Measurements from ENCODE around the gene POU6F2. TPM values are rescaled to one million over a fixed set of nuclear protein-coding genes. Genes with fewer than 3 reads are reported as not detected.

Gene POU6F2
- total and polyA plus RNA-seq, 9 of the 15 experiments (the other 6 are each of a cell fraction or from before 2014, with no cell fraction given) = 0.29 to 1.5 (median 0.96) TPM

DNA sequence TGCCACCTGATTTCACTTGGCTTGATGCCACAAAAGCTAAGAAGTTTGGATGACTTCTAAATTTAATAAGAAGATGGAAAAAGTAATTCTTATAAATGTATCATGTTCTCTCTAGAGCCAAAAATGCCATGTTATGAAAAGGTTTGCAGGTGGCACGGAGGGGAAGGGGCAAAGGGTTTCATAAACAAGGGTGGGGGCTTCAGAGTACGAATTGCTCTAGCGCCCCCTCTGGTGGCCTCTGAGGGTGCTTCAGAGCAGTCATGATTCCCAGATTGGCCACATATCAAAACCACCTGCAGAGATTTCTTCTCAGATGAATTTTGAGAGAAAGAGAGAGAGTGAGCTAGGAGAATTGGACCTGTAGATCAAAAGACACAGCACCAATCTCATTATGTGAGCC, 379.9 kb downstream of the POU6F2 start:
- no TSS peak for BruUV-seq (replicated peaks)
- peaks cover 4 to 8% of the 10 kb centered on the region in 2 experiments; a peak in 3 of 5 replicates for H3K27me3 ChIP-seq (ENCODE audit: control insufficient read depth in 2 of 2, insufficient read depth in 2 of 2, low read length in 2 of 2)
- H2AFZ ChIP-seq (ENCODE audit: low read depth, low read length) = no peak overlapping the region
- no peaks in the 10 kb centered on the region for H3K4me1 ChIP-seq (replicated peaks in 1 of 2; ENCODE audit: control insufficient read depth in 2 of 2, insufficient read depth in 2 of 2, low read length in 2 of 2)
- ChIA-PET CTCF (ENCODE audit: low intra/inter-chr PET ratio) (interaction anchor here (1.2 kb wide), 1 partner anchor 425 kb away, joined by 5 read pairs; no protein-coding TSS in a partner anchor), POLR2A (no interaction called here)
- no peaks in the 10 kb centered on the region for H3K9me3 ChIP-seq (replicated peaks; ENCODE audit: control insufficient read depth, insufficient read depth, low read depth, low read length)
- intact Hi-C loops (cut with micrococcal nuclease) = loop anchor here (10.0 kb wide), 1 partner anchor 423 kb away; no protein-coding TSS in a partner anchor
- peak; percentile 18 to 61 (median 47) for DNase-seq (ENCODE audit: extremely low read depth in 1 of 4, low spot score in 3 of 4)
- H3K4me2 ChIP-seq (ENCODE audit: insufficient read depth, low read length) = no peak overlapping the region
- WGBS (ENCODE audit: insufficient coverage, low coverage, missing lambda C conversion rate) = 0% methylated on average over 3 of the region's 3 CpGs
- H4K20me1 ChIP-seq (replicated peaks; ENCODE audit: control insufficient read depth, insufficient read depth, low read length) = peaks cover 5% of the 10 kb centered on the region; the same call in 1 of the 2 replicates
- H3K79me2 ChIP-seq (ENCODE audit: control insufficient read depth, insufficient read depth, low read length) = no peaks in the 10 kb centered on the region
- H3K9ac ChIP-seq (ENCODE audit: insufficient read depth in 1 of 2, low read depth in 2 of 2, low read length in 2 of 2) = no peak overlapping the region
- no peaks in the 10 kb centered on the region for H3K9me1 ChIP-seq (ENCODE audit: control insufficient read depth, insufficient read depth, low read length)
- no peak overlapping the region for H3K27ac ChIP-seq (ENCODE audit: extremely low read depth, low read depth, low read length)
- H3K36me3 ChIP-seq (ENCODE audit: control insufficient read depth, insufficient read depth, low read length) = no peaks in the 10 kb centered on the region
- in situ Hi-C loops (cut with MboI) = no loop called here
- peak; percentile 63; the same call in 2 of the 3 replicates for ATAC-seq
- H3K4me3 ChIP-seq = no peak overlapping the region
- no peak for FAIRE-seq
- TF ChIP-seq, protein P1, sequence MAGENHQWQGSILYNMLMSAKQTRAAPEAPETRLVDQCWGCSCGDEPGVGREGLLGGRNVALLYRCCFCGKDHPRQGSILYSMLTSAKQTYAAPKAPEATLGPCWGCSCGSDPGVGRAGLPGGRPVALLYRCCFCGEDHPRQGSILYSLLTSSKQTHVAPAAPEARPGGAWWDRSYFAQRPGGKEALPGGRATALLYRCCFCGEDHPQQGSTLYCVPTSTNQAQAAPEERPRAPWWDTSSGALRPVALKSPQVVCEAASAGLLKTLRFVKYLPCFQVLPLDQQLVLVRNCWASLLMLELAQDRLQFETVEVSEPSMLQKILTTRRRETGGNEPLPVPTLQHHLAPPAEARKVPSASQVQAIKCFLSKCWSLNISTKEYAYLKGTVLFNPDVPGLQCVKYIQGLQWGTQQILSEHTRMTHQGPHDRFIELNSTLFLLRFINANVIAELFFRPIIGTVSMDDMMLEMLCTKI (IDR thresholded peaks at IDR 0.05; ENCODE audit: partially characterized antibody) = no peak
- TF ChIP-seq ZNF830 (CRISPR knock-in tag; IDR thresholded peaks at IDR 0.05) = no peak
- 0 out of 2 replicates have a peak, but pooled peaks have one; percentile 29 for TF ChIP-seq ZBTB7A (IDR thresholded peaks at IDR 0.05; ENCODE audit: borderline replicate concordance, control insufficient read depth, low read depth, low read length)
- TF ChIP-seq ZNF695 (CRISPR knock-in tag; IDR thresholded peaks at IDR 0.05) = no peak
- no peak for TF ChIP-seq CREB5 (CRISPR knock-in tag; IDR thresholded peaks at IDR 0.05)
- peak; percentile 74 for TF ChIP-seq NFIC (IDR thresholded peaks at IDR 0.05)
- TF ChIP-seq NRF1 (conservative IDR thresholded peaks at IDR 0.05 in 1 of 2, IDR thresholded peaks at IDR 0.05 in 1 of 2) = no peak
- no peak for TF ChIP-seq HES1 (IDR thresholded peaks at IDR 0.05; ENCODE audit: low read depth)
- no peak for TF ChIP-seq RBM34 (IDR thresholded peaks at IDR 0.05; ENCODE audit: borderline replicate concordance, insufficient read depth, low read length)
- TF ChIP-seq RAD21 (CRISPR knock-in tag; conservative IDR thresholded peaks at IDR 0.05 in 1 of 2, IDR thresholded peaks at IDR 0.05 in 1 of 2) = peak in 1 of 2 experiments; percentile 17; a peak in 2 of 4 replicates
- TF ChIP-seq JUNB (CRISPR knock-in tag; conservative IDR thresholded peaks at IDR 0.05) = no peak
- TF ChIP-seq ZBTB2 (IDR thresholded peaks at IDR 0.05) = no peak
- no peak for TF ChIP-seq VEZF1 (CRISPR knock-in tag; IDR thresholded peaks at IDR 0.05)
- TF ChIP-seq, protein P2, sequence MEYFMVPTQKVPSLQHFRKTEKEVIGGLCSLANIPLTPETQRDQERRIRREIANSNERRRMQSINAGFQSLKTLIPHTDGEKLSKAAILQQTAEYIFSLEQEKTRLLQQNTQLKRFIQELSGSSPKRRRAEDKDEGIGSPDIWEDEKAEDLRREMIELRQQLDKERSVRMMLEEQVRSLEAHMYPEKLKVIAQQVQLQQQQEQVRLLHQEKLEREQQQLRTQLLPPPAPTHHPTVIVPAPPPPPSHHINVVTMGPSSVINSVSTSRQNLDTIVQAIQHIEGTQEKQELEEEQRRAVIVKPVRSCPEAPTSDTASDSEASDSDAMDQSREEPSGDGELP (CRISPR knock-in tag; IDR thresholded peaks at IDR 0.05; ENCODE audit: borderline replicate concordance) = no peak
- TF ChIP-seq SMAD2 (IDR thresholded peaks at IDR 0.05; ENCODE audit: low read depth, low read length) = no peak
